ENCODE measurements around the gene NHLH1. TPM values are rescaled to one million over a fixed set of nuclear protein-coding genes. Genes with fewer than 3 reads are reported as not detected.
A peak's percentile ranks its signal among the peaks of the same experiment; 100 is the strongest.

NHLH1 gene
- total RNA-seq, 2 experiments from 2014 or later, result 0.32 to 0.42 TPM

DNA sequence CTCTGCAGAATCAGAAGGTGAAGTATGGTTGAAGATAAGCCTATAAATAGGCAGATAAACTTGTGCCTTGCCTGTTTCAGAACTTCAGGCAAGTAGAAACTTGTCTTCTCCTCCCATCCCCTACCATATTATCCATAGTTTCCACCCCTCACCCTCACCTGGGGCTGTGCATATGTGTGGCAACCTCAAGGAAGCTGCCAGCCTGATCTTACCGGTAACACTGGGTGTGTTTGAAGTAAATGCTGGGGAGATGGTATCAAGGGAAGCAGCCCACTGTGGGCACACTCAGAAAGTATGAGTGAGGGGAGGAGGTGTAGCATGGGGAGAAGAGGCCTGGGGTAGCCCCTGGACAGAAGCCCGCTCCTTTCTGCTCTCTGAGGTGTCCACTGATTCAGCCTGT lies 48.0 kb downstream of the NHLH1 start:
- ATAC-seq, result no peak
- CTCF ChIA-PET, result interaction anchor here (0.7 kb wide), 1 partner anchor 586 kb away, joined by 3 read pairs; no protein-coding TSS in a partner anchor
- H3K9me3 Mint-ChIP-seq (ENCODE audit: low read depth), result no peaks in the 10 kb centered on the region

DNA sequence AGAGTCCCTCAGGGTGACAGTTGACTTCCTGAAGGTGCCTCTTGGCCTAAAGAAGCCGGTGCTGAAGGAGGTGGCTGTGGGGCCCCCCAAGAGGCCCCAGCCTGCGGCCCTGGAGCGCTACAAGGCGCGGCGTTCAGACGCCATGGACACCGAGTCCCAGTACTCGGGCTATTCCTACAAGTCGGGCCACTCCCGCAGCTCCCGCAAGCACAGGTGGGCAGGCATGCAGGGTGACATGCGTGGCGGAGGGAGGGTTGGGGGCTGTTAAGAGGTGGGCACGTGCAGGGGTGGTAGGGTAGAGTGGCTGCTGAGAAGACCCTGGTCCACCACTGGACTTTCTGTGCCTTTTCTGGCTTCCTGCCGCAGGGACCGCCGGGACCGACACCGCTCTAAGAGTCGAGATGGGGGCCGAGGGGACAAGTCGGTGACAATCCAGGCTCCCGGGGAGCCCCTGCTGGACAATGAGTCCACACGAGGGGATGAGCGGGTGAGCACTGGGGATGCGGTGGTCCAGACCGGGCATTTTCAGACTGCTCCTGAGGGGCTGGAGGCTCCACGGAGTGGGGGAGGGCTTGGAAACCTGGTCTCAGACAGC lies 48.9 kb downstream of the NHLH1 start:
- H3K36me3 Mint-ChIP-seq (ENCODE audit: low read depth), result no peaks in the 10 kb centered on the region
- H3K4me1 Mint-ChIP-seq, result no peaks in the 10 kb centered on the region
- intact Hi-C loops (cut with DNase I, micrococcal nuclease), result no loop called here
- CTCF ChIA-PET, result interaction anchor here (0.6 to 1.4 kb wide), 3 partner anchors 40 to 312 kb away, joined by 3 to 4 read pairs (median 3); no protein-coding TSS in a partner anchor
- no peak overlapping the region for H3K27ac Mint-ChIP-seq
- H3K27me3 Mint-ChIP-seq, result no peaks in the 10 kb centered on the region
- no peak for DNase-seq
- H3K9me3 Mint-ChIP-seq (ENCODE audit: low read depth), result no peaks in the 10 kb centered on the region
- POLR2A ChIA-PET, result no interaction called here
- no peak for ATAC-seq
- H3K4me3 Mint-ChIP-seq, result no peak overlapping the region

More for the DNA sequence above, 48.0 kb downstream of the NHLH1 start:
- POLR2A ChIA-PET, result no interaction called here
- intact Hi-C loops (cut with DNase I, micrococcal nuclease), result no loop called here
- no peaks in the 10 kb centered on the region for H3K4me1 Mint-ChIP-seq
- no peaks in the 10 kb centered on the region for H3K27me3 Mint-ChIP-seq
- H3K27ac Mint-ChIP-seq, result no peak overlapping the region
- H3K36me3 Mint-ChIP-seq (ENCODE audit: low read depth), result no peaks in the 10 kb centered on the region
- H3K4me3 Mint-ChIP-seq, result no peak overlapping the region
- no peak for DNase-seq

DNA sequence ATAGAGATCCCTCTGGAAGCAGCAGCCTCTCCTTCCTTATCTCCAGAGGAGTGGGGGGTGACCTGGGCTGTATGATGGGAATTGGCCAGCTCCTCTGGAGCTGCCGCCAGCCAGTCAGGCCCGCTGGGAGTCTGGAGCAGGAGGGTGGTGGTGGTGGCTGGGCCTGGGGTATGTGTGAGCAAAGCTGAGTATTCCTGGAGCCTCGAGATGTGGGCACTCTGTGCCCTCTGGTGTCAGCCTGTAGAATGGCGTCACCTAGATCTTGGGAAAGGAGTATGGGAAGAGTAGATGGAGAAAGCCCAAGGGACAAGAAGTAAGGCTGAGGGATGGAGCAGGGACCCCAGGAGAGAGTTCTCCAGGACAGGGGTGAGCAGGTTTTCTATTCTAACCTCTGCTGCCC lies 49.5 kb downstream of the NHLH1 start:
- no peak overlapping the region for H3K4me3 Mint-ChIP-seq
- H3K27ac Mint-ChIP-seq, result no peak overlapping the region
- peak; percentile 57 for ATAC-seq
- POLR2A ChIA-PET, result interaction anchor here (0.7 kb wide), 1 partner anchor 256 kb away, joined by 3 read pairs; no protein-coding TSS in a partner anchor
- no peaks in the 10 kb centered on the region for H3K9me3 Mint-ChIP-seq (ENCODE audit: low read depth)
- no peaks in the 10 kb centered on the region for H3K4me1 Mint-ChIP-seq
- H3K36me3 Mint-ChIP-seq (ENCODE audit: low read depth), result no peaks in the 10 kb centered on the region
- DNase-seq, result peak; percentile 19
- H3K27me3 Mint-ChIP-seq, result no peaks in the 10 kb centered on the region
- intact Hi-C loops (cut with DNase I, micrococcal nuclease), result no loop called here
- CTCF ChIA-PET, result interaction anchor here (0.6 to 1.4 kb wide), 4 partner anchors 40 to 313 kb away, joined by 3 to 4 read pairs (median 4); no protein-coding TSS in a partner anchor

DNA sequence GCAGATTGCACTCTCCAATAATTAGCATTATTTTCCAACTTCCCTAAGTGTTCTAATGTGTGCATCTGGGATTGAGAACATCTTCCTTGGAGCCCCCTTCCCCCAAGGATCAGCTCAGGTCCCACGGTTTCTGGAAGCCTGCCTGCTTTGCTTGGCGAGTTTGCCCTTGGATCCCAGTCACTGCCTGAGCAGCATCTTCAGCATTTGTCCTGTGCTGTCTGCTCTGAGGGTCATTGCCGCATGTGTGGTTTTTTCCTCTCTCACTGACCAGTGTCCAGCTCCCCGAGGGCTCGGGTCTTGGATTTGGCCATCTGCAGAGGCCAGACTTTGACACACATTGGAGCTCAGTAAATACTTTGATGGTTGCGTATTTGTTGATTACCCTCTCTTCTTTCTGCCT lies 51.6 kb downstream of the NHLH1 start:
- CTCF ChIA-PET, result interaction anchor here (0.6 to 0.9 kb wide), 3 partner anchors 42 to 188 kb away, joined by 3 to 4 read pairs (median 3); no protein-coding TSS in a partner anchor
- intact Hi-C loops (cut with DNase I, micrococcal nuclease), result no loop called here
- no peaks in the 10 kb centered on the region for H3K36me3 Mint-ChIP-seq (ENCODE audit: low read depth)

DNA sequence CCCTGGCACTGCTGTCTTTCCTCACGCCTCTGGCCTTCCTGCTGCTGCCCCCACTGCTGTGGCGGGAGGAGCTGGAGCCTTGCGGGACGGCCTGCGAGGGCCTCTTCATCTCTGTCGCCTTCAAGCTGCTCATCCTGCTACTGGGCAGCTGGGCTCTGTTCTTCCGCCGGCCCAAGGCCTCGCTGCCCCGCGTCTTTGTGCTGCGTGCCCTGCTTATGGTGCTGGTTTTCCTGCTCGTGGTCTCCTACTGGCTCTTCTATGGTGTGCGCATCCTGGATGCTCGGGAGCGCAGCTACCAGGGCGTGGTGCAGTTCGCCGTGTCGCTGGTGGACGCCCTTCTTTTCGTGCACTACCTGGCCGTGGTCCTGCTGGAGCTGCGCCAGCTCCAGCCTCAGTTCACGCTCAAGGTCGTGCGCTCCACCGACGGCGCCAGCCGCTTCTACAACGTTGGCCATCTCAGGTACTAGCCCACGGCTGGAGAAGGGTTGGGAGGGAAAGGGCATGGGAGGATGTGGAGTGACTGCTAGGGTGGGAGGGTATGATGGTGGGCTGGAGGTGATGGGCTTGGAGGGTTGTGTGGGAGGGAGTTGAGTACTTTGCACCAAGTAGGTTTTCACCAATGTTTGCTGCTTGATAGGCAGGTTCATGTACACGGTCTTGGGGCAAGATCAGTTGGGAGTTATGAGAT lies 52.4 kb downstream of the NHLH1 start:
- Mint-ChIP-seq H3K36me3 (ENCODE audit: low read depth) (no peaks in the 10 kb centered on the region), H3K27ac (no peak overlapping the region), H3K9me3 (ENCODE audit: low read depth) (no peaks in the 10 kb centered on the region), H3K4me3 (no peak overlapping the region), H3K27me3 (no peaks in the 10 kb centered on the region), H3K4me1 (no peaks in the 10 kb centered on the region)
- ChIA-PET POLR2A (no interaction called here), CTCF (interaction anchor here (0.6 to 0.7 kb wide), 3 partner anchors 43 to 187 kb away, joined by 3 to 4 read pairs (median 3); no protein-coding TSS in a partner anchor)
- intact Hi-C loops (cut with DNase I, micrococcal nuclease), result no loop called here
- DNase-seq (no peak), ATAC-seq (no peak)

More for the DNA sequence above, 51.6 kb downstream of the NHLH1 start:
- no peak overlapping the region for H3K4me3 Mint-ChIP-seq
- POLR2A ChIA-PET, result no interaction called here
- ATAC-seq (no peak), DNase-seq (no peak)
- no peaks in the 10 kb centered on the region for H3K27me3 Mint-ChIP-seq
- H3K27ac Mint-ChIP-seq, result no peak overlapping the region
- H3K9me3 Mint-ChIP-seq (ENCODE audit: low read depth), result no peaks in the 10 kb centered on the region
- H3K4me1 Mint-ChIP-seq, result no peaks in the 10 kb centered on the region

DNA sequence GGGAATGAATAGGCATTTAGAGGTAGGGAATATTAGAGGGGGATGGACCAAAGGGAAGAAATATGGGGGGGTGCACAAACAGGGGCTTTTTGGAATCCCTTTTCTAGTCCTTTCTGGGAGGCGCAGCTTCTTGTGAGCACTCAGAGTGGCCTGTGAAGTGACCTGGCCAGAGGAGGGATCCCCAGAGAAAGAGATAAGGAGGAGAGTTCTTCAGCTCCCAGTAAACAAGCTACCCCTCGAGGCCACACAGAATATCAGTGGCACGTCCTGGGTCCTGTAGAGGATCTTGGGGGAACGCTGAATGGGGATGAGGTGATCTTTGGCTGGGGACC lies 52.9 kb downstream of the NHLH1 start:
- ChIA-PET CTCF (interaction anchor here (0.6 kb wide), 1 partner anchor 110 kb away, joined by 3 read pairs; no protein-coding TSS in a partner anchor), POLR2A (no interaction called here)
- H3K27me3 Mint-ChIP-seq, result no peaks in the 10 kb centered on the region

DNA sequence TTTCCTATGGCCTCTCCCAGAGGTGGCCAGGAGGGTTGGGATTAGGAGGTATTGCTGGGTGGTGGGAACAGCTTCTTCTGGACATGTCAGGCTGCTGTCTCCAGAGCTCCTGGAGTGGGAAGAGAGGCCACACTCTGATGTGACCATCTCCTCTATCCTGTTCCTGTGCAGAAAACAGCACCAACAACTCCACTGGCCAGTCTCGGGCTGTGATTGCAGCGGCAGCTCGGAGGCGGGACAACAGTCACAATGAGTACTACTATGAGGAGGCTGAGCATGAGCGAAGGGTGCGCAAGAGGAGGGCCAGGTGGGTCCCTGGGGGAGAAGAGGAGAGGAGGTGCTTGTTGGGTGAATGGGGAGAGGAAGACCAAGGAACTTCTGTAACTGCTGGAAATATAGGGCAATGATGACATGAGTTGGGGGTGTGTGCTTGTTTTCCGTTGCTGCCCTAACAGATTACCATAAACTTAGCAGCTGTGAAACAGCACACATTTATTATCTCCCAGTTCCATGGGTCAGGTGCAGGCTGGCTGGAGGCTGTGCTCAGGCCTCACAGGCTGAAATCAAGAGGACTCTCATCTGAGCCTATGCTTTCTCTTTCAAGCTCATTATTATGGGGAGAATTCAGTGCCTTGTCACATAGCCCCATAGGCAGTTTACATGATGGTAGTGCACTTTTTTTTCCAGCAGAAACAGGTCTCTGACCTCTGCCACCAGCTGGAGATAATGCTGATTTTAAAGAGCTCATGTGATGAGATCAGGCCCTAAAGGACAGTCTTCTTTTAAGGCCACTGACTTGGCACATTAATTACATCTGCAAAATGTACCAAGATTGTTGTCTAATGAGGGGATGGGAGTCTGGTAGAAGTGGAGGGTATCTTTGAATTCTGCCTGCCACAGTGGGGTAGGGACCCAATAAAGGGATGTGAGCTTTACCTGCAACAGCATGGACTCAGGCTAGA lies 54.3 kb downstream of the NHLH1 start:
- Mint-ChIP-seq H3K36me3 (ENCODE audit: low read depth) (no peaks in the 10 kb centered on the region), H3K4me3 (no peak overlapping the region), H3K27me3 (no peaks in the 10 kb centered on the region), H3K4me1 (no peaks in the 10 kb centered on the region), H3K9me3 (ENCODE audit: low read depth) (no peaks in the 10 kb centered on the region), H3K27ac (no peak overlapping the region)
- ChIA-PET POLR2A (interaction anchor here (0.5 kb wide), 1 partner anchor 97 kb away, joined by 3 read pairs; no protein-coding TSS in a partner anchor), CTCF (interaction anchor here (0.9 kb wide), 1 partner anchor 42 kb away, joined by 3 read pairs; no protein-coding TSS in a partner anchor)
- DNase-seq, result no peak
- intact Hi-C loops (cut with DNase I, micrococcal nuclease), result no loop called here
- ATAC-seq, result no peak

More for the DNA sequence above, 52.9 kb downstream of the NHLH1 start:
- no peak for ATAC-seq
- Mint-ChIP-seq H3K36me3 (ENCODE audit: low read depth) (no peaks in the 10 kb centered on the region), H3K9me3 (ENCODE audit: low read depth) (no peaks in the 10 kb centered on the region), H3K4me1 (no peaks in the 10 kb centered on the region), H3K27ac (no peak overlapping the region), H3K4me3 (no peak overlapping the region)
- intact Hi-C loops (cut with DNase I, micrococcal nuclease), result no loop called here
- DNase-seq, result no peak

DNA sequence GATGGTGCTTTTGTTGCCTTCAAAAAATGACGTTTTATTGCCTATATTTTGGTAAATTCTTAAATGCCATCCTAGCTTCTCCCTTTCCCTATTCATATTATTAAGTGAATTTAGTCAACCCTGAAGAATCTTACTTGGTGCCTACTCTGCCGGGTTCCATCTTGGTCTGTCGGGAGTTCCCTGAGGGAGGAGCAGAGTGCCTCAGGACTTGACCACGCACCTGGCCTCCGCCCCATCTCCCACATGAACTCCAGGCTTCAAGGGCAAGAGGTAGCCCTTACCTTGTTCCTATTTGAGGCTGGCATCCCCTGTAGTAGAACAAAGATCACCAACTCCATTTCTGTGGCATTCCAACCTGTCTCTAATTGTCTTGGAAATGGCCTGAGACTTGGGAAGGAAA lies 55.0 kb downstream of the NHLH1 start:
- no peak overlapping the region for H3K27ac Mint-ChIP-seq
- no peaks in the 10 kb centered on the region for H3K4me1 Mint-ChIP-seq
- ATAC-seq (no peak), DNase-seq (no peak)
- ChIA-PET POLR2A (interaction anchor here (0.5 kb wide), 1 partner anchor 98 kb away, joined by 3 read pairs; no protein-coding TSS in a partner anchor), CTCF (no interaction called here)
- H3K9me3 Mint-ChIP-seq (ENCODE audit: low read depth), result no peaks in the 10 kb centered on the region
- H3K4me3 Mint-ChIP-seq, result no peak overlapping the region
- no peaks in the 10 kb centered on the region for H3K36me3 Mint-ChIP-seq (ENCODE audit: low read depth)
- no peaks in the 10 kb centered on the region for H3K27me3 Mint-ChIP-seq
- intact Hi-C loops (cut with DNase I, micrococcal nuclease), result no loop called here

Other genes with a start within 250 kb of the NHLH1 start
- not detected for gene ATP1A4, start 215.5 kb upstream of the NHLH1 start, total RNA-seq
- gene CASQ1, start 176.5 kb upstream of the NHLH1 start, total RNA-seq, result not detected
- gene PEA15, start 161.7 kb upstream of the NHLH1 start, total RNA-seq, result 10 to 100 TPM; 42.5 to 63.4 TPM
- gene DCAF8, start 104.5 kb upstream of the NHLH1 start, total RNA-seq, result 100 to 1,000 TPM; 116 to 135 TPM
- 10 to 100 TPM; 49.2 to 55.8 TPM for gene PEX19, start 81.9 kb upstream of the NHLH1 start, total RNA-seq
- 100 to 1,000 TPM; 125 to 148 TPM for gene COPA, start 23.8 kb upstream of the NHLH1 start, total RNA-seq
- 10 to 100 TPM; 47.0 to 51.5 TPM for gene NCSTN, start 23.7 kb upstream of the NHLH1 start, total RNA-seq
- under 1 TPM; 0.09 to 0.12 TPM for gene VANGL2, start 33.5 kb downstream of the NHLH1 start, total RNA-seq
- 10 to 100 TPM; 45.9 to 55.0 TPM for gene SLAMF6, start 156.2 kb downstream of the NHLH1 start, total RNA-seq
- gene CD84, start 212.4 kb downstream of the NHLH1 start, total RNA-seq, result 10 to 100 TPM; 14.8 to 17.8 TPM